Gastrocnemius medialis (tissue), 4 donors: Measurements from ENCODE around the gene GNG13. TPM values are rescaled to one million over a fixed set of nuclear protein-coding genes. Genes with fewer than 3 reads are reported as not detected.

Experiments
- ATAC-seq, 2 donors: fragments of 150-250 bp; one replicate each; pipeline ENCODE4 v1.9.1; 2016
- DNase-seq, 2 donors: peaks; one replicate each; pipeline ENCODE4 v3.0.0-alpha.2; 2019
- H3K27ac ChIP-seq, 4 donors: fragments of 200-600 bp; sonication (generic); 1 replicate in 1 of 4; 2 replicates in 3 of 4; pipeline ENCODE4 v1.5.1; 2016 to 2018; ENCODE audit warnings: mild to moderate bottlenecking in 2 of 4, moderate library complexity in 1 of 4
- H3K27me3 ChIP-seq, 3 donors: fragments of 200-600 bp; sonication (generic) in 2 of 3; 1 replicate in 1 of 3; 2 replicates in 2 of 3; pipeline versions ENCODE4 v1.5.1 to v1.6.0; 2016 to 2019; ENCODE audit warnings: mild to moderate bottlenecking in 1 of 3, moderate library complexity in 1 of 3
- H3K36me3 ChIP-seq, 2 donors: fragments of 200-600 bp; sonication (generic) in 1 of 2; one replicate each; pipeline ENCODE4 v1.5.1; 2017 to 2018
- H3K4me1 ChIP-seq, 2 donors: fragments of 200-600 bp; sonication (generic) in 1 of 2; one replicate each; pipeline ENCODE4 v1.5.1; 2016 to 2017; ENCODE audit warnings: mild to moderate bottlenecking in 2 of 2
- H3K4me3 ChIP-seq, 4 donors: fragments of 200-600 bp; sonication (generic) in 3 of 4; 1 replicate in 1 of 4; 2 replicates in 3 of 4; pipeline ENCODE4 v1.5.1; 2016 to 2019; ENCODE audit warnings: mild to moderate bottlenecking in 2 of 4
- H3K9me3 ChIP-seq, 3 donors: fragments of 200-600 bp; sonication (generic) in 2 of 3; 1 replicate in 1 of 3; 2 replicates in 2 of 3; pipeline ENCODE4 v1.5.1; 2016 to 2019
- POLR2A ChIP-seq, 2 donors: fragments of 450-650 bp; IDR thresholded peaks; one replicate each; pipeline ENCODE4 v1.6.1; 2017; ENCODE audit warnings: antibody characterized with exemption in 2 of 2, mild to moderate bottlenecking in 2 of 2, moderate library complexity in 2 of 2
- in situ Hi-C, 4 donors: fragments of 200-750 bp; cut with MboI; loops; one replicate each; pipeline versions ENCODE4 v1.15.0 to v1.8.0; 2017; ENCODE audit warnings: low sequenced_read_pairs in 4 of 4
- intact Hi-C: fragments of 100-400 bp; cut with DNase I; formaldehyde crosslinking; loops from one replicate; pipeline ENCODE4 v1.15.1; 2023; ENCODE audit warnings: low total_unique reads
- total RNA-seq, 4 donors: library from RNA; depleted of rRNA; stranded (reverse); fragments of >200 nt; gene quantifications; one replicate each; pipeline versions ENCODE4 v1.1.0 to v1.2.3, GENCODE V29; 2016
- TF ChIP-seq, protein P1 (sequence below), 5 experiments: fragments of 450-650 bp in 3 of 5; fragments of 200-600 bp in 2 of 5; sonication (generic) in 2 of 5; IDR thresholded peaks in 4 of 5; conservative IDR thresholded peaks in 1 of 5; 1 replicate in 4 of 5; 2 replicates in 1 of 5; pipeline ENCODE4 v1.5.1; 2016 to 2019; ENCODE audit warnings: antibody characterized with exemption in 5 of 5, mild to moderate bottlenecking in 3 of 5, moderate library complexity in 3 of 5

The GNG13 gene
- total RNA-seq, 4 donors from 2014 or later = not detected

DNA sequence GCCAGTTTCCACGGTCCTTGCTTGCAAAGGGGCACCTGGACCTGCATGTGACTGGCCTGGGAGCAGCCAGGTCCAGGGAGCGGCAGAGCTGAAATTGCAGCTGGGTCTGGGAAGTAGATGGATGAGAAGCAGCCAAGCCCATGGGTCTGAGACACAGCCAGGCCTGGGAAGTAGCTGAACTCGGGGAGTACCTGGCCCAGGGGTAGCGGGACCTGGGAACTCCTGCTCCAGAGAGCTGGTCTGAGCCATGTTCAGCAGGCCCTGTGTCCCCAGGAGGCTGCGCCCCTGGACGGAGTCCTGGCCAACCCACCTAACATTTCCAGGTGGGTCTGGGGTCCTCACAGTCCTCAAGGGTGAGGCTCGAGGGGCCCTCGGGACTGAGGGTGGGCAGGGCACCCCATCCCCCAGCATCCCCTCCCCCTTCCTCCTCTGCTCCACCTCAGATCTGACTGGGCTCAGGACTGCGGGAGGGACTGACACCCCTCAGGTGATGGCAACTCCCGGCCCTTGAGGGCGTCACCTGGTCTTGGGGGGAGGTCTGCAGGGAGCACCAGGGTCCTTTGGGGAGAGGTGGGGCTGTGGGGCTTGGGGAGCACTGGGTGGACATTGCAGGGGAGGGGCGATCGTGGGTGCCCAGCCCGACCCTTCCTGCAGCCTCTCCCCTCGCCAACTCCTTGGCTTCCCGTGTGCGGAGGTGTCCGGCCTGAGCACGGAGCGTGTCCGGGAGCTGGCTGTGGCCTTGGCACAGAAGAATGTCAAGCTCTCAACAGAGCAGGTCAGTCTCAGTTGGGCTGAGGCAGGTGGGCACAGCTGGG is 37.0 kb downstream of the GNG13 start:
- Histone ChIP-seq H3K9me3 (no peaks in the 10 kb centered on the region), H3K27ac (no peak overlapping the region), H3K4me3 (no peak overlapping the region), H3K27me3 (peaks cover 0 to 24% (median 15%) of the 10 kb centered on the region in 3 donors), H3K36me3 (no peaks in the 10 kb centered on the region), H3K4me1 (no peaks in the 10 kb centered on the region)
- intact Hi-C loops (no loop called here), in situ Hi-C loops (no loop called here)
- no peak for DNase-seq
- ATAC-seq = no peak
- TF ChIP-seq, protein P1, sequence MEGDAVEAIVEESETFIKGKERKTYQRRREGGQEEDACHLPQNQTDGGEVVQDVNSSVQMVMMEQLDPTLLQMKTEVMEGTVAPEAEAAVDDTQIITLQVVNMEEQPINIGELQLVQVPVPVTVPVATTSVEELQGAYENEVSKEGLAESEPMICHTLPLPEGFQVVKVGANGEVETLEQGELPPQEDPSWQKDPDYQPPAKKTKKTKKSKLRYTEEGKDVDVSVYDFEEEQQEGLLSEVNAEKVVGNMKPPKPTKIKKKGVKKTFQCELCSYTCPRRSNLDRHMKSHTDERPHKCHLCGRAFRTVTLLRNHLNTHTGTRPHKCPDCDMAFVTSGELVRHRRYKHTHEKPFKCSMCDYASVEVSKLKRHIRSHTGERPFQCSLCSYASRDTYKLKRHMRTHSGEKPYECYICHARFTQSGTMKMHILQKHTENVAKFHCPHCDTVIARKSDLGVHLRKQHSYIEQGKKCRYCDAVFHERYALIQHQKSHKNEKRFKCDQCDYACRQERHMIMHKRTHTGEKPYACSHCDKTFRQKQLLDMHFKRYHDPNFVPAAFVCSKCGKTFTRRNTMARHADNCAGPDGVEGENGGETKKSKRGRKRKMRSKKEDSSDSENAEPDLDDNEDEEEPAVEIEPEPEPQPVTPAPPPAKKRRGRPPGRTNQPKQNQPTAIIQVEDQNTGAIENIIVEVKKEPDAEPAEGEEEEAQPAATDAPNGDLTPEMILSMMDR (IDR thresholded peaks at IDR 0.05 in 4 of 5, conservative IDR thresholded peaks at IDR 0.05 in 1 of 5) = no peak
- TF ChIP-seq POLR2A (IDR thresholded peaks at IDR 0.05) = no peak

DNA sequence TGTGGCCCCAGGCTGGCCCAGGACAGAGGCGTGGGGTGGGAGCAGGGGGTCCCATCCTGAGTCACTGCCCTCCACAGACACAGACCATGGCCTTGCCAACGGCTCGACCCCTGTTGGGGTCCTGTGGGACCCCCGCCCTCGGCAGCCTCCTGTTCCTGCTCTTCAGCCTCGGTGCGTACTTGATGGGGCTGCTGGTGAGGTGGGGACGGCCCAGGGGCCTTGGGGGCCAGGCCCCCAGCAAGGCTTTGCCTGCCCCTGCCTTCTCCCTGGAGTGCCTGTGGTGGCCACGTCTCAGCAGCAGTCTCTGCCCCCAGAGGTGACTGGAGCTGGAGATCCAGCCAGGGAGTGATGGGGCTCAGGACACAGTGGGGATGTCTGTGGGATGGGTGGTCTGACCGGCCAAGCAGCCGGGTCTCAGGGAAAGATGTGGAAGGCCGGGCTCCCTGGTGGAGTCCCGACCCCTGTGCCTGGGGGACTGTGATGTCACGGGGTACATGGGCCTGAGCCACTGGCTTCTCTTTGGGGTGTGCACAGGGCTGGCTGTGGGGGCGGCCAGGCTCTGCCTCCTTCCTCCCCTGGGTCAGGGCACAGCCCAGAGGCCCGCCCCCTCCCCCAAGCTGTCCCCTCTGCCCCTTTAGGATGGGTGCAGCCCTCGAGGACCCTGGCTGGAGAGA is 37.8 kb downstream of the GNG13 start:
- no peaks in the 10 kb centered on the region for H3K36me3 ChIP-seq
- no peaks in the 10 kb centered on the region for H3K4me1 ChIP-seq
- no peak for DNase-seq
- no peak overlapping the region for H3K4me3 ChIP-seq
- in situ Hi-C loops = no loop called here
- H3K9me3 ChIP-seq = no peaks in the 10 kb centered on the region
- TF ChIP-seq, protein P1 (IDR thresholded peaks at IDR 0.05 in 4 of 5, conservative IDR thresholded peaks at IDR 0.05 in 1 of 5) = no peak
- TF ChIP-seq POLR2A (IDR thresholded peaks at IDR 0.05) = no peak
- peaks cover 0 to 19% (median 15%) of the 10 kb centered on the region in 3 donors for H3K27me3 ChIP-seq
- intact Hi-C loops = no loop called here
- no peak overlapping the region for H3K27ac ChIP-seq
- no peak for ATAC-seq

DNA sequence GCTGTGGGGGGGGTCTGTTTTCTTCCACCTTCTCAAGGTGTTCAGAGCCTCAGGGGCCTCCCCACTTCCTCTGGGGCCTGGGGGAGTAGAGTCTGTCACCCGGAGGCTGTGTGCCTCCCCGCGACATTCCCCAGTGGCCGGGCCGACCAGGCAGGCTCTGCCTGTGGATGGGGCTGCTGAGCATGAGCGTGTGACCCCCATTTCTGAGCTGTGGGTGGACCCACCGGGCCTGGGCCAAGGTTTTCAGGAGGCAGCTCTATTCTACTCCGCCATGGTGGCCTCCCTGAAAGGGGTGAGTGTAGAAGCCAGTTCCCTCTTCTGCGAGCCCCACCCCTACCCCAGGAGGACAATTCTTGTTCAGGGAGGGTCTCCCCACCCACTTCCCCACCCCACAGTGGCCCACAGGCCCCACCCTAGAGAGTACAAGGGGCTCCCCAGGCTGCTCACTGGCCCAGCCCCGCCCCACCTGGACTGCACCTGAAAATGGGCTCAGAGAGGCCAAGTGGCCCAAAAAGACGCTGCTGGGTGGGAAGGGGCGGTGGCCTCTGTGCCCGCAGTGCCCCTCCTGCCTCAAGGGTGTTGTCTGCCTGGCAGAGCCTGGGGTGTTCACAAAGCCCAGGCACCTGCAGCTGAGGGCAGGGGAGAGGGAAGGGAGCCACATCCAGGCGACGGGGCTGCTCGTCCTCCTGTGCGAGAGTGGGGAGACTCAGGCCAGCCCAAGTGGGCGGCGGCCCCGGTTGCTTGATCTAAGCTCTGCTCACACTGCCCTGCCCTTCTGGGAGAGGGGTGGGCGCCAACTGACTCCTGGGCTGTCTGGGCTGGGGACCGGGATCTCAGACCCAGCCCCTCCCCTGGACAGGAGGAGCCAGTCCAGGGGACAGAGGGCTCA is 38.7 kb downstream of the GNG13 start:
- peaks cover 0 to 19% (median 15%) of the 10 kb centered on the region in 3 donors for H3K27me3 ChIP-seq

More for the DNA sequence above, 38.7 kb downstream of the GNG13 start:
- intact Hi-C loops (no loop called here), in situ Hi-C loops (no loop called here)
- DNase-seq (no peak), ATAC-seq (no peak)
- Histone ChIP-seq H3K27ac (no peak overlapping the region), H3K4me1 (no peaks in the 10 kb centered on the region), H3K4me3 (no peak overlapping the region), H3K9me3 (no peaks in the 10 kb centered on the region), H3K36me3 (no peaks in the 10 kb centered on the region)
- TF ChIP-seq, protein P1 (IDR thresholded peaks at IDR 0.05 in 4 of 5, conservative IDR thresholded peaks at IDR 0.05 in 1 of 5) = no peak
- TF ChIP-seq POLR2A (IDR thresholded peaks at IDR 0.05) = no peak
